HG02763 (cell line): ENCODE measurements around the gene CLCNKB.
"Not testable (repeated sequence)": the region's sequence is repeated elsewhere in the genome, so short reads cannot be mapped to it uniquely, and the experiment has no call there.

Experiments used
- ATAC-seq: cut with Tn5 transposase; IDR thresholded peaks from one replicate; pipeline ENCODE4 v1.9.1; 2021; ENCODE audit warnings: mild to moderate bottlenecking, moderate library complexity; ENCODE audit not compliant: unreplicated experiment

CLCNKB gene

GRCh38 chr1:16029288-16029687 is 14.3 kb upstream of the CLCNKB start:
- no peak for ATAC-seq

DNA sequence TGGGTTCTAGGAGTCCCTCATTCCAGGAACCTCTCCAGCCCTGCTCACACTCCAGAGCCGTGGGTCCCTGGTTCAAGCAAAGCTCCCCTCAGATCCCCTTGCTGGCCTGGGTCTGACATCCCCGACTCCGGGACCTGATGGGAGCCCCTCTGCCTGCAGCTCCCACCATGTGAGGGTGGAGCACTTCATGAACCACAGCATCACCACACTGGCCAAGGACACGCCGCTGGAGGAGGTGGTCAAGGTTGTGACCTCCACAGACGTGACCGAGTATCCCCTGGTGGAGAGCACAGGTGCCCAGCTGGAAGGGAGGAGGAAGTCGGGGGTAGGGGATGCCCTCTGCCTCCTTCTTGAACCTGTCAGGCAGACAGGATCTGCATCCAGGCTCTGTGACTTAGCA is 12.0 kb upstream of the CLCNKB start:
- no peak for ATAC-seq

- no peak for ATAC-seq
Measured at GRCh38 chr1:16032388-16033102, 11.0 kb upstream of the CLCNKB start.

DNA sequence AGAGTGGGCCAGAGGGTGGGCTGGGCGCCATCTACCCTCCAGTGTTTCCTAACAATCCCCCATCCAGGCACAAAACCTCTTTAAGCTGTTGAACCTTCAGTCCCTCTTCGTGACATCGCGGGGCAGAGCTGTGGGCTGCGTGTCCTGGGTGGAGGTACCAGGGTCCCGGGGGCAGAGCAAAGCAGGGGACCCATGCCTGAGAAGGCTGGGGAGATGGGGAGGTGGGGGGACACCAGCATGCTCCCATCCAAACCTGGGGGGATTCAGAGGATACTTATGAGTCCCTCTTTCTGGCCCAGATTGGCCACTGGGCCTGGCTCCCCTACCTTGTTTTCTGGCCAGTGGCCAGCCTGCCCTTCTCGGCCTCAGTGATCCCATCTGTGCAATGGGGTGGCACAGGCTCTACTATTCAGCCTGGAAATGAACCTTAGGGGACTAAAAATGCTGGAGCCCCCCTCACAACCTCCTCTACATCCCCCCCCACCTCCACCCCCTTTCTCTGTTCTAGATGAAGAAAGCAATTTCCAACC is 10.4 kb upstream of the CLCNKB start:
- ATAC-seq: not testable (repeated sequence)

DNA sequence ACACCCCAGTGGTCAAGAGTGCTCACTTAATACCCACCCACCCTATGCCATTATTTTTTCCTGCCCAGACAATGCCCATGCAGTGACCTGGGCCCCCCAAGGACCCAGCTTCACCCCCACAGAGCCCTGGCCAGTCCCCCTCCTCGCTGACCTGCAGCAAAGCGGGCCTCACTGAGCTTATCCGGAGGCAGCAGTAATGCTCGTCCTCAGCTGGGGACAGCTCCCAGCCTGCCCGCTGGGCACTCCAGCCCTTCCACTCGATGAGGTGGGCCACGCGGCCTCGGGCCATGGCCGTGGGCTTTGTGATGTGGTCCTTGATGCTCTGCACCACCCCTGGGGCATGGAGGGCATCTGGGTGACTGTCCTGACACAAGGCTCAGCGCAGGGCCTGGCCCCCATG is 7.1 kb upstream of the CLCNKB start:
- ATAC-seq: not testable (repeated sequence)

DNA sequence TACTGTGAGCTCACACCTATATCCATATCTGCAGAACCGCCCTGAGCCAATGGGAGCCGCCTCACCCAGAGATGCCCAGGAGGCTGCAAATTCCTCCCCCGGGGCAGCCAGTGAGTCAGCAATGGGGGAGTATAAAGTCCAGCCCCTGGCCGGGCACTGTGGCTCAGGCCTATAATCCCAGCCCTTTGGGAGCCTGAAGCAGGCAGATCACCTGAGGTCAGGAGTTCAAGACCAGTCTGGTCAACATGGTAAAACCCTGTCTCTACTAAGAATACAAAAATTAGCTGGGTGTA is 5.0 kb upstream of the CLCNKB start:
- no peak for ATAC-seq

DNA sequence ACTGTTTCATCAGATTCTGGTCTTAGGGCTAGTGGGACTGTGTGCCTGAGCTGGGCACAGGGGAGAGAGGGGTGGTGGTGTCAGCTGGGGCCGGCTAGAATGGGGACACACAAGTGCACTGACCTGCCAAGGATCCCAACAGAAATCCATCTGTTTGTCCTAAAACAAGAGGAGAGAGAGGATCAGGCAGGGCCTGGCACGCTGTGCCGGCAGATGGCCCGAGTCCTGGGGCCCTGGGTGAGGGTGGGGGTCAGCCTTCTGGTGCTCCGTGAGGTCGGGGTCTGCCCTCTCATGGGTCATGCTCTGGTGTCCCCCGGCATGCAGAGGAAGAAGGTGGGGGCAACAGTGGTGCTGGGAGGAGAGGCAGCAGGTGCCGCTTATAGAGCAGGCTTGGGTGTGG is 3.7 kb upstream of the CLCNKB start:
- not testable (repeated sequence) for ATAC-seq

DNA sequence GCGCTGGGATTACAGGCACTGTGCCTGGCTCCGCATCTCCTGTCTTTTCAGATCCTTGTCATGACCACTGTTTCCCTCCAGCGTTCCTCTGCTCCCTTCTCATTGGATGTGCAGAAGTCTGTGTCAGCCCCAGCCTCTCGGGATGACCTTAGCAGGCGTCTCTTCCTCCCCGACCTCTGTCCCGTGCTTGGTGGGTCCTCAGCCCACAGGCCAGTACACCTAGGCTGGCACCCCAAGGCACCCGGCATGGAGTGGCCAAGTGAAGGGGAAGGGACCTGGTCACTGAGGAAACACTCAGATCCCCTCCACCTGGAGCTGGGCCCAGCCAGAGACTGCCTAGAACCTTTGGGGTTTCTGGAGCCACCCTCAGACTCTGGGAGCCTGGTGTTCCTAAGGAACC is 2.4 kb upstream of the CLCNKB start:
- ATAC-seq: no peak

- no peak for ATAC-seq
Measured at GRCh38 chr1:16042096-16042495, 1.5 kb upstream of the CLCNKB start.

- not testable (repeated sequence) for ATAC-seq
Measured at GRCh38 chr1:16042654-16043053, 928 bp upstream of the CLCNKB start.

DNA sequence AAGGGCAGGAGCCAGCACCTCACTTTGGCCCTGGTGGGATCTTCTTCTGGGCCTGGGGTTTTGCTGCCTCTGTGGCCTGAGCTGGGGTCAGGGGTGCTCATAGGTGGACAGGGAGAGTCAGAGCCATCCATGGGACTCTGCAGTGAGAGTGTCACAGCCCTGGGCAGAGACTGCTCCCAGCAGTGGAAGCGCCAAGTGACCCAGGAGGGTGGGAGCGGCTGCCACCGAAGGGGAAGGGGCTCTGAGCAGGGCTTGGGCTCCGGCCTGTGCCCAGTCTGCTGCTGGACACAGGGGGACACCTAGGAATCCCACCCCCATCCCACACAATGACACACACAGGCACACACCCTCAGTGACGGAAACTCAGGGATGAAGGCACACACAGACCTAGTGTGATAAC is 368 bp downstream of the CLCNKB start:
- ATAC-seq: no peak

GRCh38 chr1:16046842-16047241 is 3.3 kb downstream of the CLCNKB start:
- no peak for ATAC-seq

DNA sequence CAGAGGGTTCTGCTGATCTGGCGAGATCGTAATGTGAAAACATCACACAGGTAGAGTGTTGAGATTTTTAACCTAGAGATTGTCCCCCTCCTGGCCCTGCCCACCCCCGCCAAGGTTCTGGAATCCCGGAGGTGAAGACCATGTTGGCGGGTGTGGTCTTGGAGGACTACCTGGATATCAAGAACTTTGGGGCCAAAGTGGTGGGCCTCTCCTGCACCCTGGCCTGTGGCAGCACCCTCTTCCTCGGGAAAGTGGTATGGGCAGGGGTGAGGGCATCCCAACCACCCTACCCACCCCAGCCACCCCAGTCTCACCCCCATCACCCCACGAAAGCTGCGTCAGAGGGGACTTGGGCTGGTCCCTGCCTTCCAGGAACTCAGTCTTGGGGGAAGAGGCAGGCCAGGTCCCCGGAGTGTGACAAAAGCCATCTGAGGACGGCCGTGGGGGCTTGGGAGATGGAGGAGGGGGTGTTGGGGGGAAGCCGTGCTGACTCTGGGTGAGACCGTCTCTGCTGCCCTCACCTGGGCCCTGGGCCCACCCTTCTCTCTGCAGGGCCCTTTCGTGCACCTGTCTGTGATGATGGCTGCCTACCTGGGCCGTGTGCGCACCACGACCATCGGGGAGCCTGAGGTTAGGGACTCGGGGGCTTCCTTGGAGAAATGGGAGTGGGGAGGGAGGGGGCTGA is 4.4 kb downstream of the CLCNKB start:
- ATAC-seq: no peak

GRCh38 chr1:16048573-16049189 is 5.1 kb downstream of the CLCNKB start:
- no peak for ATAC-seq

DNA sequence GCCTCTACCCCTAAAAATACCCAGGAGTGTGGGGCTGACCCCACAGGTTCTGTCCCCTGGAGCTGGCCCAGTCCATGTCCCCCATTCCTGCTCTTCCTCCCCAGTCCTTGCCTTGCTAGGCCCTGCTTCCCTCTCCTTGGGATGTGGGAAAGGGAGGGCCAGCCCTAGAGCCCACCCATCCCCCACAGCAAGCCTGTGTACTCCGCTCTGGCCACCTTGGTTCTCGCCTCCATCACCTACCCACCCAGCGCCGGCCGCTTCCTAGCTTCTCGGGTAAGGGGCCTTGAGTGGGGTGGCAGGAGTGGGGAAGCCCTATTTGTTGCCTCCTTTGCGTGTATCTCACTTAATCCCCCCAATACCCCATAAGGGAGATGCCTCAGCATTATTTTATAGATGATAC is 6.7 kb downstream of the CLCNKB start:
- no peak for ATAC-seq

- ATAC-seq: no peak
Measured at GRCh38 chr1:16051039-16051438, 7.5 kb downstream of the CLCNKB start.

DNA sequence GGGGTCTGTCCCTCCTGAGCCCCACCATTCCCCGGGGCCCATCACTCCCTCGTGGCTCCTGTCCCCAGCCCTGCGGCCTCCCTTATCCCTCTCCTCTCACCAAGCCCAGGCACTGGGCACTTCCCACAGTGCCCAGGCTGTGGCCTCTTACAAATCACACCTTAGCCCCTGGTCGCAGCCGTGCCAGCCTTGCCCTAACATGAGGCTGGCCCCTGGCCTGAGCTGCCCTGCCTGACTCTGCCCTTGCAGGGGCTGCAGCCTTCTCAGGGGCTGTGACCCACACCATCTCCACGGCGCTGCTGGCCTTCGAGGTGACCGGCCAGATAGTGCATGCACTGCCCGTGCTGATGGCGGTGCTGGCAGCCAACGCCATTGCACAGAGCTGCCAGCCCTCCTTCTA is 8.4 kb downstream of the CLCNKB start:
- ATAC-seq: not testable (repeated sequence)

- no peak for ATAC-seq
Measured at GRCh38 chr1:16053781-16054502, 10.4 kb downstream of the CLCNKB start.

- no peak for ATAC-seq
Measured at GRCh38 chr1:16054598-16055540, 11.3 kb downstream of the CLCNKB start.
